ENCODE data around the gene PLA2G6. TPM values are rescaled to one million over a fixed set of nuclear protein-coding genes. Genes with fewer than 3 reads are reported as not detected.

Gene PLA2G6
- total and polyA plus RNA-seq, 2 of the 13 experiments (the other 11 are each of a cell fraction or from before 2014, with no cell fraction given) = 4.8 to 11.5 TPM

DNA sequence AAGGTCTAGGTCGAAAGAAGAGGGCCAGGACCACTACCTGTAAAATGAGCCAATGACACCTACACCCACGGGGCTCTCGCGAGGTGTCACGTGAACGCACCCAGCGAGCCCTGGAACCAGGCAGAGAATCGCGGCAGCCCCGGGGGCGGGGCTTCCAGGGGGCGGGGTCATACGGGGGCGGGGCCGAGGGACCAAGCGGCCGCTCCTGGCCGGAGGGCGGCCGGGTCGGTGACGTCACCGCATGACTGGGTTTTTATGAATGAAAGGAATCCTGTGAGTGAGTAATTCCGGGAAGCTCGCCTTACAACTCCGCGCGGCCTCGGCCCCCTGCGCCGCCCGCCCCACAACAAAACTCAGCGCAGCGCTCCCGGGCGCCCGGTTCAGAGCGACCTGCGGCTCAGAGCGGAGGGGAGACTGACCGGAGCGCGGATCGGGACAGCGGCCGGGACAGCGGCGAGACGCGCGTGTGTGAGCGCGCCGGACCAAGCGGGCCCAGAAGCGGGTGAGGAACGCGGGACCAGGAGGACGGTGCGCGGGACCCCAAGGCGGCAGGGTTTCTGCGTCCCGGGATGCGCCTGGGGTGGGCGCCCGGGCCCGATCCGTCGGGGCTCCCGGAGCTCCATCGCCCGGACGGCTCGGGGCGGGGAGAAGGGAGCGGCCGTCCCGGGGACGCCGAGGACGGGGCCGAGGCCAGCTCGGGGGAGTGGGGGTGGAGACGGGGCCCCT lies 20.2 kb upstream of the PLA2G6 start, which contains the start of gene MAFF (continued):
- TF ChIP-seq TOE1 (CRISPR knock-in tag; IDR thresholded peaks at IDR 0.05) (no peak), NR3C1 (CRISPR knock-in tag; IDR thresholded peaks at IDR 0.05) (no peak), PPARG (CRISPR knock-in tag; conservative IDR thresholded peaks at IDR 0.05) (no peak), SRY (CRISPR knock-in tag; IDR thresholded peaks at IDR 0.05) (0 out of 2 replicates have a peak, but pooled peaks have one; percentile 8), MEIS1 (CRISPR knock-in tag; IDR thresholded peaks at IDR 0.05; ENCODE audit: borderline replicate concordance) (peak; percentile 81; the same call in 1 of the 2 replicates), SNAPC2 (CRISPR knock-in tag; IDR thresholded peaks at IDR 0.05) (no peak), SNRNP70 (IDR thresholded peaks at IDR 0.05; ENCODE audit: low read depth, low read length) (no peak), NFE2 (CRISPR knock-in tag; IDR thresholded peaks at IDR 0.05) (no peak), U2AF2 (IDR thresholded peaks at IDR 0.05; ENCODE audit: low read depth, low read length) (no peak), FOXA3 (CRISPR knock-in tag; IDR thresholded peaks at IDR 0.05) (no peak), BORCS8-MEF2B (CRISPR knock-in tag; IDR thresholded peaks at IDR 0.05) (no peak)
- TF ChIP-seq, protein P1, sequence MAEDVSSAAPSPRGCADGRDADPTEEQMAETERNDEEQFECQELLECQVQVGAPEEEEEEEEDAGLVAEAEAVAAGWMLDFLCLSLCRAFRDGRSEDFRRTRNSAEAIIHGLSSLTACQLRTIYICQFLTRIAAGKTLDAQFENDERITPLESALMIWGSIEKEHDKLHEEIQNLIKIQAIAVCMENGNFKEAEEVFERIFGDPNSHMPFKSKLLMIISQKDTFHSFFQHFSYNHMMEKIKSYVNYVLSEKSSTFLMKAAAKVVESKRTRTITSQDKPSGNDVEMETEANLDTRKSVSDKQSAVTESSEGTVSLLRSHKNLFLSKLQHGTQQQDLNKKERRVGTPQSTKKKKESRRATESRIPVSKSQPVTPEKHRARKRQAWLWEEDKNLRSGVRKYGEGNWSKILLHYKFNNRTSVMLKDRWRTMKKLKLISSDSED (CRISPR knock-in tag; IDR thresholded peaks at IDR 0.05) = no peak
- TF ChIP-seq, protein P2, sequence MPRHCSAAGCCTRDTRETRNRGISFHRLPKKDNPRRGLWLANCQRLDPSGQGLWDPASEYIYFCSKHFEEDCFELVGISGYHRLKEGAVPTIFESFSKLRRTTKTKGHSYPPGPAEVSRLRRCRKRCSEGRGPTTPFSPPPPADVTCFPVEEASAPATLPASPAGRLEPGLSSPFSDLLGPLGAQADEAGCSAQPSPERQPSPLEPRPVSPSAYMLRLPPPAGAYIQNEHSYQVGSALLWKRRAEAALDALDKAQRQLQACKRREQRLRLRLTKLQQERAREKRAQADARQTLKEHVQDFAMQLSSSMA (CRISPR knock-in tag; IDR thresholded peaks at IDR 0.05) = no peak
- TF ChIP-seq, protein P3, sequence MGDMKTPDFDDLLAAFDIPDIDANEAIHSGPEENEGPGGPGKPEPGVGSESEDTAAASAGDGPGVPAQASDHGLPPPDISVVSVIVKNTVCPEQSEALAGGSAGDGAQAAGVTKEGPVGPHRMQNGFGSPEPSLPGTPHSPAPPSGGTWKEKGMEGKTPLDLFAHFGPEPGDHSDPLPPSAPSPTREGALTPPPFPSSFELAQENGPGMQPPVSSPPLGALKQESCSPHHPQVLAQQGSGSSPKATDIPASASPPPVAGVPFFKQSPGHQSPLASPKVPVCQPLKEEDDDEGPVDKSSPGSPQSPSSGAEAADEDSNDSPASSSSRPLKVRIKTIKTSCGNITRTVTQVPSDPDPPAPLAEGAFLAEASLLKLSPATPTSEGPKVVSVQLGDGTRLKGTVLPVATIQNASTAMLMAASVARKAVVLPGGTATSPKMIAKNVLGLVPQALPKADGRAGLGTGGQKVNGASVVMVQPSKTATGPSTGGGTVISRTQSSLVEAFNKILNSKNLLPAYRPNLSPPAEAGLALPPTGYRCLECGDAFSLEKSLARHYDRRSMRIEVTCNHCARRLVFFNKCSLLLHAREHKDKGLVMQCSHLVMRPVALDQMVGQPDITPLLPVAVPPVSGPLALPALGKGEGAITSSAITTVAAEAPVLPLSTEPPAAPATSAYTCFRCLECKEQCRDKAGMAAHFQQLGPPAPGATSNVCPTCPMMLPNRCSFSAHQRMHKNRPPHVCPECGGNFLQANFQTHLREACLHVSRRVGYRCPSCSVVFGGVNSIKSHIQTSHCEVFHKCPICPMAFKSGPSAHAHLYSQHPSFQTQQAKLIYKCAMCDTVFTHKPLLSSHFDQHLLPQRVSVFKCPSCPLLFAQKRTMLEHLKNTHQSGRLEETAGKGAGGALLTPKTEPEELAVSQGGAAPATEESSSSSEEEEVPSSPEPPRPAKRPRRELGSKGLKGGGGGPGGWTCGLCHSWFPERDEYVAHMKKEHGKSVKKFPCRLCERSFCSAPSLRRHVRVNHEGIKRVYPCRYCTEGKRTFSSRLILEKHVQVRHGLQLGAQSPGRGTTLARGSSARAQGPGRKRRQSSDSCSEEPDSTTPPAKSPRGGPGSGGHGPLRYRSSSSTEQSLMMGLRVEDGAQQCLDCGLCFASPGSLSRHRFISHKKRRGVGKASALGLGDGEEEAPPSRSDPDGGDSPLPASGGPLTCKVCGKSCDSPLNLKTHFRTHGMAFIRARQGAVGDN (CRISPR knock-in tag; IDR thresholded peaks at IDR 0.05) = peak; percentile 39
- TF ChIP-seq, protein P4, sequence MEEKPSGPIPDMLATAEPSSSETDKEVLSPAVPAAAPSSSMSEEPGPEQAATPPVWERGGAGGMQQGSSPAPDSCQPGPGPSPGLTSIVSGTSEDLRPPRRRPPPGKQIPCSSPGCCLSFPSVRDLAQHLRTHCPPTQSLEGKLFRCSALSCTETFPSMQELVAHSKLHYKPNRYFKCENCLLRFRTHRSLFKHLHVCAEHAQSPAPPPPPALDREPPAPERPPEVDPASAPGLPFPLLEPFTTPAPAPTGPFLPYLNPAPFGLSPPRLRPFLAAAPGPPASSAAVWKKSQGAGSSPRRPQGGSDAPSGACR (CRISPR knock-in tag; IDR thresholded peaks at IDR 0.05) = peak; percentile 53; the same call in 1 of the 2 replicates
- TF ChIP-seq, protein P5, sequence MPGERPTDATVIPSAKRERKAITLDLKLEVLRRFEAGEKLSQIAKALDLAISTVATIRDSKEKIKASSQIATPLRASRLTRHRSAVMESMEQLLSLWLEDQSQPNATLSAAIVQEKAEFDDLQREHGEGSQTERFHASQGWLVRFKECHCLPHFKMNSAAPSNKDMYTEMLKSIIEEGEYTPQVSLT (CRISPR knock-in tag; IDR thresholded peaks at IDR 0.05; ENCODE audit: borderline replicate concordance, low read depth) = no peak
- TF ChIP-seq, protein P6, sequence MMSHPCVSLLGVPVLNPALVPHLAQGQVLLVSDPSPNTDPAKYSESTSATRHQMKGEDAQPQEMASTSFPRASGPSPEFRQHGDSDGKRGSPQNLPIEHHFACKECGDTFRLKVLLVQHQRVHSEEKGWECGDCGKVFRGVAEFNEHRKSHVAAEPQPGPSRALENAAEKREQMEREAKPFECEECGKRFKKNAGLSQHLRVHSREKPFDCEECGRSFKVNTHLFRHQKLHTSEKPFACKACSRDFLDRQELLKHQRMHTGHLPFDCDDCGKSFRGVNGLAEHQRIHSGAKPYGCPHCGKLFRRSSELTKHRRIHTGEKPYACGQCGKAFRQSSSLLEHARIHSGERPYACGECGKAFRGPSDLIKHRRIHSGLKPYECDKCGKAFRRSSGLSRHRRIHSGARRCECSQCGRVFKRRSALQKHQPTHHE (CRISPR knock-in tag; IDR thresholded peaks at IDR 0.05; ENCODE audit: borderline replicate concordance) = 0 out of 2 replicates have a peak, but pooled peaks have one; percentile 33
- TF ChIP-seq, protein P7, sequence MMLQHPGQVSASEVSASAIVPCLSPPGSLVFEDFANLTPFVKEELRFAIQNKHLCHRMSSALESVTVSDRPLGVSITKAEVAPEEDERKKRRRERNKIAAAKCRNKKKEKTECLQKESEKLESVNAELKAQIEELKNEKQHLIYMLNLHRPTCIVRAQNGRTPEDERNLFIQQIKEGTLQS (CRISPR knock-in tag; IDR thresholded peaks at IDR 0.05) = peak; percentile 68; the same call in 1 of the 2 replicates
